GM12865 (cell line): ENCODE measurements around the gene MUC20.
"Not testable (repeated sequence)": the region's sequence is repeated elsewhere in the genome, so short reads cannot be mapped to it uniquely, and the experiment has no call there.

Experiments
- DNase-seq: peaks from one replicate; pipeline ENCODE4 v3.0.0; 2010; ENCODE audit warnings: low read depth
- H3K4me3 ChIP-seq: 2 replicates; pipeline ENCODE4 v1.5.1; 2011; ENCODE audit warnings: mild to moderate bottlenecking, low read depth, low read length, control low read depth
- TF ChIP-seq, protein P1 (sequence below): IDR thresholded peaks from 2 replicates; pipeline ENCODE4 v1.5.1; 2011; ENCODE audit warnings: low read length, control low read depth, low read depth, inconsistent platforms; ENCODE audit not compliant: insufficient read depth; ENCODE audit errors: missing control alignments

The MUC20 gene

DNA sequence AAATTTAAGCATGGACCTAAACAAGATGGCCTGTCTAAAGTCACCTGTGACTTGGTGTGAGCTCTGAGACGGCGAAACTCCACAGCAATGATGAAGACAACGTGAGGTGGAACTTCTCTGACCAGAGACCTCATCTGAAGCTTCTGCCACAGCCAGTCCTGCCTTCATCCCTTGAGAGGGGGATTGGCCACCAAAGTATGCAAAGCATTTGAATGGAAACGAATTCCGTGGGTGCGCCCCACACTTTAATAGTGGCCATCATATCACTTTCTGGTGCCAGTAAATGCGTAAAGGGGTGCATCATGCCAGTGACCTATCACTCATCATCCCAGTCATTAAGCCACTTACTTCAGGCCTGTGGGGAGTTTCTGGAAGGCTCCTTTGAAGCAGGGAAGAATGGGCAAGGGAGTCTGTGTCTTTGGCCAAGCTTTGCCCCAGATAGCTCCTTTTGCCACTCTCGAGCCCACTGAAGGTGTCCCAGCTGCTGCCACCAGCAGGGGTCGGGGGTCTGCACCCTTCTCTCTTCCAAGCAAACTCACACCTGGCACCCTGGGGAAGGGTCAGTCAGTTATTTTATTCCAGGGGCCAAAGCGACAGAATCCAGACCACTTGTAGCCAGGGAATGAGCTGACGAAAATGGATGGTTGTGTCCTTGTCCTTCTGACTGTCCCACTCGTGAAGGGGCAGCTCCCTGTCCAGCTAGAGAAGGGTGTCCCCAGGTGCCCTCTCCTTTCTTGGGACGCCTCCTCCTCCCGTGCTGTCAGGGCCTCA lies 17.7 kb downstream of the MUC20 start:
- TF ChIP-seq, protein P1, sequence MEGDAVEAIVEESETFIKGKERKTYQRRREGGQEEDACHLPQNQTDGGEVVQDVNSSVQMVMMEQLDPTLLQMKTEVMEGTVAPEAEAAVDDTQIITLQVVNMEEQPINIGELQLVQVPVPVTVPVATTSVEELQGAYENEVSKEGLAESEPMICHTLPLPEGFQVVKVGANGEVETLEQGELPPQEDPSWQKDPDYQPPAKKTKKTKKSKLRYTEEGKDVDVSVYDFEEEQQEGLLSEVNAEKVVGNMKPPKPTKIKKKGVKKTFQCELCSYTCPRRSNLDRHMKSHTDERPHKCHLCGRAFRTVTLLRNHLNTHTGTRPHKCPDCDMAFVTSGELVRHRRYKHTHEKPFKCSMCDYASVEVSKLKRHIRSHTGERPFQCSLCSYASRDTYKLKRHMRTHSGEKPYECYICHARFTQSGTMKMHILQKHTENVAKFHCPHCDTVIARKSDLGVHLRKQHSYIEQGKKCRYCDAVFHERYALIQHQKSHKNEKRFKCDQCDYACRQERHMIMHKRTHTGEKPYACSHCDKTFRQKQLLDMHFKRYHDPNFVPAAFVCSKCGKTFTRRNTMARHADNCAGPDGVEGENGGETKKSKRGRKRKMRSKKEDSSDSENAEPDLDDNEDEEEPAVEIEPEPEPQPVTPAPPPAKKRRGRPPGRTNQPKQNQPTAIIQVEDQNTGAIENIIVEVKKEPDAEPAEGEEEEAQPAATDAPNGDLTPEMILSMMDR: no peak

DNA sequence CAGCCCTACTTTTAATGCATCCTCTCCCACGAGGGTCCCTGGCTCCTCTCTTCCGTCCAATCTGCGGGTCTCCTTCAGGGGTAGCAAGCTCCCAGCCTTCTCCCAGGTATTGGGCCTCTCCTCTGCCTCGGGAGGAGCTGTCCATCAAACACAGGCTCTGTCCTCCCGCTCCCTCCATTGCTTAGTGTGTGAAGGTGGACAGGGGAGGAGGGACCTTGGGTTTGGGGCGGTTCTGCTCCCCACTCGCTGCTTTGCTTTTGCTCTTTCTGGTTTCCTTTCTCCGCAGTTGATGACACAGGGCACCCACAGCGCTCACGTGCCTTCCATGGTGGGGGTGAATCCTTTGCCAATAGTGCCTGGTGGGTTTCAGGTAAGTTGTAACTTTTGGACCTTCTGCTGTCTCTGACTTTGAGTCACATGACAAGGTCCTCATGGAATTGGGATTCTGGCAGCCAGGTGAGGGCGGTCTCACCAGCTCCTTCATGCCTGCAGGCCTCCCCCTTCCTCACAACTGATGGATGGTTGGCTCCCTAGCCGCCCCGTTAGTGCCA lies 18.9 kb downstream of the MUC20 start:
- TF ChIP-seq, protein P1: no peak
- H3K4me3 ChIP-seq: no peak overlapping the region
- DNase-seq: no peak

More for the DNA sequence above, 17.7 kb downstream of the MUC20 start:
- no peak for DNase-seq
- no peak overlapping the region for H3K4me3 ChIP-seq

DNA sequence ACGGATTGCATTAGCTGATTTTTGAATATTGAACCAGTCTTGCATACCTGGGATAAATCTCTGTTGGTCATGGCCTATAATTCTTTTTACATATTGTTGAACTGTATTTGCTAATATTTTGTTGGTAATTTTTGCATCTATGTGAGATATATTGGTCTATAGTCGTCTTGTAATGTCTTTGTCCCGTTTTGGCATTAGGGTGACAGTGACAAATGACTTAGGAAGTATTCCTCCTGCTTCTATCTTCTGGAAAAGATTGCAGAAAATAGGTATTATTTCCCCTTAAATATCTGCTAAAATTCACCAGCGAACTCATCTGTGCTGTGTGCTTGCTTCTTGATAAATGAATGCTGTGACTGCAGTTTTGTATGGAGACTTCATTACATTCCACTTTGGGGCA lies 23.7 kb downstream of the MUC20 start:
- TF ChIP-seq, protein P1: no peak
- H3K4me3 ChIP-seq: no peak overlapping the region
- no peak for DNase-seq

DNA sequence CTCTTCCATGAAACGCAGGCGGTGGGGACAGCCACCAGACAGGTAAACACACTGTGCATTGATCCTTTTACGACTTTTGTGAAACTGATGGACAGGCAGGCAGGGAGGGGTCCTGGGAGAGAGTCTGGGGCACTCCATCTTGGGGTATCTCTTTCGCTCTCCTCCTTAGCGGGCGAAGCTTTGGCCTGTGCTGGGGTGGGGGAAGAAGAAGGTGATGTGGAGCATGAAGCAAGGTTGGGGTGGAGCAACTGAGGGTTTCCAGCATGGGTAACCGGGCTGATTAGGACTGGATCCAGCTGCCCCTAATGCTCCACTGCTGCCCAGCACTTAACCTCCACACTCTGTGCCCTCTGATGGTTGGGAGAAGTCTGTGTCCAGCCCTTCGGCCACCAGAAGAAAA lies 25.6 kb downstream of the MUC20 start:
- H3K4me3 ChIP-seq: no peak overlapping the region
- TF ChIP-seq, protein P1: no peak
- DNase-seq: no peak

DNA sequence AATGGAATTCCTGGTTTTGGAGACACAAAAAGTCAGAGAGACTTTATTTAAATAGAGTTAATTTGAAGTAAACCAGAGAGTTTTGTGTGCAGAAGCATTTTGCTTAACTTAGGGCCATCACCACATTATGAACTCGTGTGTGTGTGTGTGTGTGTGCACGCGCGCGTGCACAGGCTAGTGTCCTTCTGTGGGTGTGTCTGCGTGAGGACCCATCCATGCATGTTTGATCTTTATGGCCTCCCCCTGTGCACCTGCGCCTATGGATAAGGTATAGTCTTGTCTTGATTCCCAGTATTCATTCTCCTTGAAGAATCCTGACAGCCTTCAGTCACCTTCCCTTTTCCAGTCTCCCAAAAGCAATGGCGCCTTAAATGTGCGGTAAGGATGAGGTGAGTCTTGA lies 26.0 kb downstream of the MUC20 start:
- TF ChIP-seq, protein P1: no peak
- DNase-seq: no peak
- no peak overlapping the region for H3K4me3 ChIP-seq

DNA sequence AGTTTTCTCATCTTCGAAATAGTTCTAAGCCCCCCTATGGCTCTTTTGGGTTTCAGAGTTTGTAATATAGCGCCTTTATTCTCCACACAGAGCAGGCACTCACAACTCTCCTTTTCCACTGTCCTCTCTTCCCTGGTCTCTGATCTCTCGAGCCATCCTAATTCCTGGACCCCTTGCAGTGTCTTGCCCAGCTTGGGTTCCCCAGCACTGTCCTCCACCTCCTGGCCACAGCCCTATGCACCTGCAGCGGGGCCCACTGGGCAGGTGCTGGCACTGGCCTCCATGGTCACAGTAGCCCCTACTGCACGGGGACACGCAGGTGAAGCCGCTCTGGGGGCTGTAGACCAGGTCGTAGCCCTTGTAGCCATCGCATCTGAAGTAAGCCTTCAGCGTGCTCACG lies 27.9 kb downstream of the MUC20 start:
- TF ChIP-seq, protein P1: no peak
- no peak overlapping the region for H3K4me3 ChIP-seq
- DNase-seq: no peak

DNA sequence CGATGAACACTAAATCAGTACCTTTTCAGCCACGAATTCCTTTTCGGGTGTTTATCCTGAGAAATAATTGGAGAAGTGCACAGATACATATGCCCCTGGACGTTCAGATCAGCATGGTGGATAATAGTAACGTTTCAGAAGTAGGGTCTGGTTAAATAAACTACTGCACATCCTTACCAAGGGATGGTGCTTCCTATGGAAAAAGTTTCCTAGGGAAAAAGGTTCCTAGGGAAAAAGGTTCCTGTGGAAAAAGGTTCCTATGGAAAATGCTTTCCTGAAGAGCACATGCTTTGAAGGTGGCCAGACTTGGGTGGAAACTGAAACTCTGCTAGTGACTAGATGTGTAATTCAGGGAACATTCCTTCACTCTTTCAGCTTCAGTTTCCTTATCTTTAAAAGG lies 28.3 kb downstream of the MUC20 start:
- H3K4me3 ChIP-seq, DNase-seq: not testable (repeated sequence)
